Endothelial cell (in vitro differentiated cells): ENCODE results near the gene CLDN7. TPM values are rescaled to one million over a fixed set of nuclear protein-coding genes. Genes with fewer than 3 reads are reported as not detected.
A peak's percentile ranks its signal among the peaks of the same experiment; 100 is the strongest.
"Not testable (repeated sequence)": the region's sequence is repeated elsewhere in the genome, so short reads cannot be mapped to it uniquely, and the experiment has no call there.

Experiments used
- DNase-seq: peaks from one replicate; pipeline ENCODE4 v3.0.0; 2021; ENCODE audit warnings: low spot score
- H3K27ac Mint-ChIP-seq: one replicate; pipeline ENCODE4 v1.8.0; 2021; ENCODE audit warnings: mixed read lengths, inconsistent platforms; ENCODE audit not compliant: unreplicated experiment
- H3K27me3 Mint-ChIP-seq: one replicate; pipeline ENCODE4 v1.8.0; 2021; ENCODE audit warnings: mild to moderate bottlenecking, moderate library complexity, mixed read lengths, inconsistent platforms; ENCODE audit not compliant: unreplicated experiment
- H3K36me3 Mint-ChIP-seq: one replicate; pipeline ENCODE4 v1.8.0; 2021; ENCODE audit warnings: mild to moderate bottlenecking, low read depth, mixed read lengths, inconsistent platforms; ENCODE audit not compliant: unreplicated experiment
- H3K4me1 Mint-ChIP-seq: one replicate; pipeline ENCODE4 v1.8.0; 2021; ENCODE audit warnings: mild to moderate bottlenecking, mixed read lengths, inconsistent platforms; ENCODE audit not compliant: unreplicated experiment
- H3K4me3 Mint-ChIP-seq: one replicate; pipeline ENCODE4 v1.8.0; 2021; ENCODE audit warnings: mild to moderate bottlenecking, mixed read lengths, inconsistent platforms; ENCODE audit not compliant: unreplicated experiment
- H3K9me3 Mint-ChIP-seq: one replicate; pipeline ENCODE4 v1.8.0; 2021; ENCODE audit warnings: mixed read lengths, inconsistent platforms; ENCODE audit not compliant: unreplicated experiment
- total RNA-seq: library from RNA; stranded (reverse); fragmentation: NEBNext Ultra II Directional; extraction: Animal tissue kit (Norgen Biotek cat#: 25700); gene quantifications from one replicate; pipeline ENCODE4 v1.2.1, GENCODE V29; 2021; ENCODE audit not compliant: unreplicated experiment
- TF ChIP-seq, protein P1 (sequence below): fragments of 200-600 bp; sonication (generic); IDR thresholded peaks from one replicate; pipeline ENCODE4 v1.5.0; 2021; ENCODE audit warnings: antibody characterized with exemption; ENCODE audit not compliant: unreplicated experiment

The CLDN7 gene
- total RNA-seq, 1 donor from 2014 or later: 65.7 TPM

DNA sequence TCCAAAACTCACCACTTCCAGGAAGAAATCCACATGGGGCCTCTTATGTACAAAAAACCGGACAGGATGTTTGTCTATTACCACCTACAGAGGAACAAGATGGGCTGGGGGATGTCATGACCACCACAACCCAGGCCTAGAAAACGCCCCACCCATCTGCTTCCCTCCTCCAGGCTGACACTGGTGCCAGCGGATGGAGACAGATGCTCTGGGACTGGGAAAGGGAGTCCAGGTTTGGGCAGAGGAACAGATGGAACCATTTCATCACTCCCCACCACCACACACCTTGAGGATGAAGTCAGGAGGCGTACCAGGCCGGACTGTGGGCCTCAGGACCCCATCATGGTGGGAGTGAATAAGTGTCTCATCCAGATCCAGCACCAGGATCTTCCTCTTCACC lies 15.5 kb downstream of the CLDN7 start:
- Mint-ChIP-seq H3K4me1 (peaks cover 34% of the 10 kb centered on the region), H3K36me3 (peaks cover 35% of the 10 kb centered on the region), H3K4me3 (peak overlapping the region; percentile 80), H3K27ac (no peak overlapping the region), H3K27me3 (peaks cover 13% of the 10 kb centered on the region), H3K9me3 (no peaks in the 10 kb centered on the region)
- TF ChIP-seq, protein P1, sequence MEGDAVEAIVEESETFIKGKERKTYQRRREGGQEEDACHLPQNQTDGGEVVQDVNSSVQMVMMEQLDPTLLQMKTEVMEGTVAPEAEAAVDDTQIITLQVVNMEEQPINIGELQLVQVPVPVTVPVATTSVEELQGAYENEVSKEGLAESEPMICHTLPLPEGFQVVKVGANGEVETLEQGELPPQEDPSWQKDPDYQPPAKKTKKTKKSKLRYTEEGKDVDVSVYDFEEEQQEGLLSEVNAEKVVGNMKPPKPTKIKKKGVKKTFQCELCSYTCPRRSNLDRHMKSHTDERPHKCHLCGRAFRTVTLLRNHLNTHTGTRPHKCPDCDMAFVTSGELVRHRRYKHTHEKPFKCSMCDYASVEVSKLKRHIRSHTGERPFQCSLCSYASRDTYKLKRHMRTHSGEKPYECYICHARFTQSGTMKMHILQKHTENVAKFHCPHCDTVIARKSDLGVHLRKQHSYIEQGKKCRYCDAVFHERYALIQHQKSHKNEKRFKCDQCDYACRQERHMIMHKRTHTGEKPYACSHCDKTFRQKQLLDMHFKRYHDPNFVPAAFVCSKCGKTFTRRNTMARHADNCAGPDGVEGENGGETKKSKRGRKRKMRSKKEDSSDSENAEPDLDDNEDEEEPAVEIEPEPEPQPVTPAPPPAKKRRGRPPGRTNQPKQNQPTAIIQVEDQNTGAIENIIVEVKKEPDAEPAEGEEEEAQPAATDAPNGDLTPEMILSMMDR: no peak
- no peak for DNase-seq

DNA sequence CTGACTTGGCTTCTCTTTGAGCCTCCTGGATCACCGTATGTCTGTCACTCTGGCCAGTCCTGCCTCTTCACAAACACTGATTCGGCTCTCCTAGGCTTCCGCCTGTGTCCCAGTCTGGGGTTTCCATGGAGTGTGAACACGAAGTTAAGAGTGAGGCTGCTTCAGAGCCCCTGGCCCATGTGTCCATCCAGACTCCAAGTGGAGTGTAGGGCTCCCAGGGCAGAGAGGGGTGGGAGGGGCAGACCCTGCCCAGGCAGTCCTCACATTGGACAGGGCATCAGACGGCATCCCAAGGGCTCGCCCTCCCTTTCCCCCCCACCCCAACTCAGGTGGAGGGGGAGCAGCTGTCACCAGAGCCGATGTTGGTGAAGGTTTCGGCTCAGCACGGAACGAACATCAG lies 18.4 kb downstream of the CLDN7 start:
- not testable (repeated sequence) for DNase-seq, H3K27ac Mint-ChIP-seq

DNA sequence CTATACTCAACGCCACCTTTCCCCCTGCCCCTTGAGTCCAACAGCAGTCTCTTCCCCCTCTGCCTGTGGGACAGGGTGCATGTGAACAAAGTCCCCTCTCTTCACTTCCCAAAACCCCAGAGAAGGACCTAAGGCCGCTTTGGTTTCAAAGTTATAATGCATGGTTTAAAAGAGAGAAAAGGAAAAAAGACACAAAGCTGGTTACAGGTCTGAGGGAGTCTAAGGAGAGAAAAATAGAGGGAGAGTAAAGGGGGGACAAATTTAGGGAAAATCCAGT lies 18.9 kb downstream of the CLDN7 start:
- DNase-seq: no peak
- H3K4me3 Mint-ChIP-seq: peak overlapping the region; percentile 91
- H3K27ac Mint-ChIP-seq: peak overlapping the region; percentile 95
- TF ChIP-seq, protein P1: no peak
- H3K9me3 Mint-ChIP-seq: no peaks in the 10 kb centered on the region
- peaks cover 35% of the 10 kb centered on the region for H3K4me1 Mint-ChIP-seq
- peaks cover 44% of the 10 kb centered on the region for H3K36me3 Mint-ChIP-seq
- peaks cover 28% of the 10 kb centered on the region for H3K27me3 Mint-ChIP-seq

More for the DNA sequence above, 18.4 kb downstream of the CLDN7 start:
- Mint-ChIP-seq H3K36me3 (peaks cover 44% of the 10 kb centered on the region), H3K4me1 (peaks cover 35% of the 10 kb centered on the region), H3K27me3 (peaks cover 28% of the 10 kb centered on the region), H3K4me3 (peak overlapping the region; percentile 81)
- not testable (repeated sequence) for H3K9me3 Mint-ChIP-seq

DNA sequence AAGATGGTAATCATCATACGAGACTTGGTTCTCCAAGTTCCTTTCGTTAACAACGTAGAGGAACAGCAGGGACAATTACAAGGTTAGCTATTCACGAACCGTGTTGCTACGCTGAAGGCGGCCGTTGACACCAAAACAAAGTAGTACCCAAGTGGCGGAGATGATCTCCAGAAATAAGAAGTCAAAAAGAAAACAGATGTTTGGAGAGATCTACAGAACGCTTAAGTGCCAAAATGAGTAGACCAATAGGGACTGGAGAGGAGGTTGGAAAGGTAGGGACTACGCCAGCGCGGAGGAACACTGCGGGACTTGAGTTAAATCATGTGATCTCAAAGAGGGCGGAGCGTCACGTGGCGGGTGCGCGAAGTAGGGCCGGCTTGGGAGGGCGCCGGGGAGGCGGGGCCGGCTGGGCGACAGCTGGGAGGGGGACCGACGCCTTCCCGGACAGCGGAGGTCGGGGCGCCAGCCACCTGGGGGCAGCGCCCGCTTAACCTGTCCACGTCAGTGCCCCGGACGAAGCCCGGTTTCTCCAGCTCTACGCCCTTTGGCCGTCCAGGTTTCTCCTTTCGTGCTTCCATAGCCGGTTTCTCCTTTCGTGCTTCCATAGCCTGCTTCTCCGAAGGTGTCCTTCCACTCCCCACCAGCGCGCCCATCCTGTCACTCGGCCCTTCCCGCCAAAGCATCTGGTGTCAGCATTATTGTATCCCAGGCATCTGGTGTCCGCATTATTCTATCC lies 19.4 kb downstream of the CLDN7 start:
- DNase-seq: peak; percentile 91
- Mint-ChIP-seq H3K27me3 (peaks cover 28% of the 10 kb centered on the region), H3K36me3 (peaks cover 44% of the 10 kb centered on the region), H3K4me1 (peaks cover 35% of the 10 kb centered on the region), H3K27ac (peak overlapping the region; percentile 100), H3K4me3 (peak overlapping the region; percentile 98), H3K9me3 (no peaks in the 10 kb centered on the region)
- TF ChIP-seq, protein P1: no peak

DNA sequence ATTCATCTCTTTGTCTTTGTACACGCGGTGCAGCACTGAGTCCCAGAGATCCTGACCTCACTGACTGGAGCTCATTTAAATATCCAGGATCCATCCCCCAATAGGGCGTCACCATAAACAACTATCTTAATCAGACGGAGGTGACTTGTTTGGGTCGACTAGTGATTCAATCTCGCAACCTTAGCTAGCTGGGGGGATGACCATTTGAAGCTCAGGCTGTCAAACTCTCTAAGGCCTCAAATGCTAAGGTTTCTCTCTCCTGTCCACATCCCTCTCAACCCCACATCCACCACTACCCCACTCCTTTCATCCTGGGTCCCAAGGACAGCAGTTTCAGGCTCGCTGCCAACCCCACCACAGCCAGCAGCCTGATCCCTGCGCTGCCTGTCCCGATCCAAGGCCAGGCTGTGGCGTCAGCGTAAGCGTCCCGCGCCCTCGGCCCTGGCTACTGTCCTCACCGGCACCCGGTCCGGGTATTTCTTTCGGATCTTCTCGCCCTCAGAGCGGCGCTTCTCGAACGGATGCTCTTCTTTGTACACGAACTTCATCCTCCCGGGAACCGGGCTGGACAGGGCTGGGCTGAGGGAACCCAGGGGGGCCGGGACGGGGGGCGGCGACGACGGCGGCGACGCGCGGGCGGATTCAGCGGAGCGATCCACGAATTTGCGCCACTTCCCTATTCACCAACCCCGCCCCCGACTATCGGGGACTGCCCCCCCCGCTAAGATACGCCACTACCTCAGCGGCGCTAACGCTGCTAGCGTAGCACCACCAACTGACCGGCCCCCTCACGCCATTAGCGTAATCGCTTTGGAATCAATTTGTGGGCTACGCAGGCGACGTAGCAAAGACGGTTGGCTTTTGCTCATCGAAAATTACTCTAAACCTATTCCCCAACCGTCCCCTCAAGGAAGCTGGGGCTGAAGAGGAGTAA lies 20.2 kb downstream of the CLDN7 start, which contains the start of gene GABARAP:
Gene GABARAP, minus strand, starts transcription at position 667 of the 934 bp plus-strand sequence. Its CDS starts 119 bp downstream, at position 548.
- TF ChIP-seq, protein P1: no peak
- Mint-ChIP-seq H3K9me3 (no peaks in the 10 kb centered on the region), H3K27me3 (peaks cover 30% of the 10 kb centered on the region)

More for the DNA sequence above, 20.2 kb downstream of the CLDN7 start, which contains the start of gene GABARAP:
- Mint-ChIP-seq H3K27ac (peak within 1 kb of the TSS; percentile 100), H3K4me1 (peaks cover 37% of the 10 kb centered on the region), H3K4me3 (peak within 1 kb of the TSS; percentile 98), H3K36me3 (peaks cover 48% of the 10 kb centered on the region)
- peak; percentile 92 for DNase-seq
